ENCODE measurements around the gene NKIRAS1. TPM values are rescaled to one million over a fixed set of nuclear protein-coding genes. Genes with fewer than 3 reads are reported as not detected.

The NKIRAS1 gene
- total RNA-seq, 4 donors from 2014 or later = 12.9 to 21.9 (median 15.8) TPM

DNA sequence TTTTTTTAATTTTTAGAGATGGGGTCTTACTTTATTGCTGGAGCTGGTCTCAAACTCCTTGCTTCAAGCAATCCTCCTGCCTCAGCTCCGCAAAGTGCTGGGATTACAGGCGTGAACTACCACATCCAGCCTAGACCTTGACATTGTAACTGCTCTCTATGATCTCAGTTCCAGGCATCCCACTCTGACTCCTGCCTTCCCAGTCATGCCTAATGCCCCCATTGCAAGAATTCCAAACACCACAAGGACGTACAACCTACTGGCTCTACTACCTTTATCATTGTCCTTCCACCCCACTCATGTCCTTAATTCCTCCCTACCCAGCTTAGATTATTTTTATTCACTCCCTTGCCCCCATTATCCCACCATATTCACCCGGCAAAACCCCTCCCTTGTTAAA, 21.6 kb downstream of the NKIRAS1 start:
- TF ChIP-seq, protein P1, sequence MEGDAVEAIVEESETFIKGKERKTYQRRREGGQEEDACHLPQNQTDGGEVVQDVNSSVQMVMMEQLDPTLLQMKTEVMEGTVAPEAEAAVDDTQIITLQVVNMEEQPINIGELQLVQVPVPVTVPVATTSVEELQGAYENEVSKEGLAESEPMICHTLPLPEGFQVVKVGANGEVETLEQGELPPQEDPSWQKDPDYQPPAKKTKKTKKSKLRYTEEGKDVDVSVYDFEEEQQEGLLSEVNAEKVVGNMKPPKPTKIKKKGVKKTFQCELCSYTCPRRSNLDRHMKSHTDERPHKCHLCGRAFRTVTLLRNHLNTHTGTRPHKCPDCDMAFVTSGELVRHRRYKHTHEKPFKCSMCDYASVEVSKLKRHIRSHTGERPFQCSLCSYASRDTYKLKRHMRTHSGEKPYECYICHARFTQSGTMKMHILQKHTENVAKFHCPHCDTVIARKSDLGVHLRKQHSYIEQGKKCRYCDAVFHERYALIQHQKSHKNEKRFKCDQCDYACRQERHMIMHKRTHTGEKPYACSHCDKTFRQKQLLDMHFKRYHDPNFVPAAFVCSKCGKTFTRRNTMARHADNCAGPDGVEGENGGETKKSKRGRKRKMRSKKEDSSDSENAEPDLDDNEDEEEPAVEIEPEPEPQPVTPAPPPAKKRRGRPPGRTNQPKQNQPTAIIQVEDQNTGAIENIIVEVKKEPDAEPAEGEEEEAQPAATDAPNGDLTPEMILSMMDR (IDR thresholded peaks at IDR 0.05; ENCODE audit: low read depth) = no peak

DNA sequence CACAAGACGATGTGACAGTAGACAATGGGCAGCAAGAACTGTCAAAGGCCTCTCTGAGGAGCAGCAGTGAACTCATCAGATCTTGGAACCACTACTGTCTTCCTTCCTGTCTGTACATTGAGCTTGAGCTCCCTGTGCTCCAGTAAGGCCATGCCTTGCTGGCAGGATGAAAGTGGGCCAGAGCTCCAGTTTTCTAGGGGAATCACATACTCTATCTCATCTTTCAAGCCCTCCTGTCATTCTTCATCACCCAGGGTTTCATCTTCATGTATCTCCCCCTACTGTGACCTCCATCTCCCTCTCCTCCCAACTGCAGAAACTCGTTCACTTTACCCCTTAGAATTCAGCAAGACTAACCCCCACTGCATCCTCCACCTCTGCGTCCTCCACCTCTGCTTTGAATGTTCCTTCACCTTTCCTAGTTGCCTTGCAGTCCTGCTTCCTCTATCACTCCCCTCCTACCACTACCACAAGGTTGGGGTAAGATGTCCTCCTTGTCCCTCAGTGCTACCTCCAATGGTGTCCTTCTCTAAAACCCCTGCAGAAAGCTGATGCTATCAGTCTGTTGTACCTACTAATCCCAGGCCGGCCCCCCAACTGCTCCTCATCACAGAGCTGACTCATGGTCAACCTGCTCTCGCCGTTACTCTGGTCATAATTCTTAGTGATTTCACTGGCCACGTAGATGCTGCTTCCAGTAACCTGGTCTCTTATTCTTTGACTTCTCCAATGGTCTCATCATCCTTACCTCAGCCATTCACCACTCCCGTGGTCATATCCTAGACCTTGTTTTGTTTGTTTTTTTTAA, 22.3 kb downstream of the NKIRAS1 start:
- TF ChIP-seq, protein P1 (IDR thresholded peaks at IDR 0.05; ENCODE audit: low read depth) = no peak

DNA sequence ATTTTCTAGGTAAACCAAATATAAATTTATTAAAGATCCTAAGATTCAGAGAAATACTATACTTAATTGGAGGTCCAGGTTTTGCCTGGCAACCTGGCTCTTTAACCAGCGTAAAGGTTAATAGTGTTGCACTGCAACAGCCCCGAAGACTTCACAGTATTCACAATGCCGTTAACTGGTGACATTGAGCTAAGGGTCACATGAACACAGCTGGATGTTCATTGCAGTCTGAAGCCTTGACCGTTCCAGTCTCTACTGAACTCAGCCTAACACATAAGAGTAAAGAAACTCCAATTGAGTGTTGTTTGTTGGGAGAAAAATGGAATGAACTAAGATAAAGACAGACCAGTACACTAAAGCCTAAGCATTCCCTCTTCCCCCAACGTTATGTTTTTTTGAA, 26.8 kb downstream of the NKIRAS1 start:
- TF ChIP-seq, protein P1 (IDR thresholded peaks at IDR 0.05; ENCODE audit: low read depth) = no peak

DNA sequence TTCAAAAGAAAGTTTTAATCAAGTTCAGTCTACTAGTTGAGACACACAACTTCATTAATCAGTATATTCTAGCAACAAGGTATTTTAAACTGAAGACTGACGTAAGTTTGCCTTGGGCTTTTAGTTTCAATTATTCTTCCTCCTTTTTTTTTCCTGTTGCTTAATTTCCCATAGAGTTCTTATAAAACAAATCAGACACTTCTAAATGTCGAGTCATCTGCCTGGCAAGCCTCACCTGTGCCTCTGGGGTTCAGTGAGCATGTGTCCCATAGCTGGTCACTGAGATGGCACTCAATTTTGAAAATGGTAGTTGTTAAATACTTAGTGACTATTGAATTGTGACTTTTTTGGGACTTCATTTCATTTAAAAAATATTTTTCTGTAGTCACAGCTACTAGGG, 27.4 kb downstream of the NKIRAS1 start:
- TF ChIP-seq, protein P1 (IDR thresholded peaks at IDR 0.05; ENCODE audit: low read depth) = no peak

DNA sequence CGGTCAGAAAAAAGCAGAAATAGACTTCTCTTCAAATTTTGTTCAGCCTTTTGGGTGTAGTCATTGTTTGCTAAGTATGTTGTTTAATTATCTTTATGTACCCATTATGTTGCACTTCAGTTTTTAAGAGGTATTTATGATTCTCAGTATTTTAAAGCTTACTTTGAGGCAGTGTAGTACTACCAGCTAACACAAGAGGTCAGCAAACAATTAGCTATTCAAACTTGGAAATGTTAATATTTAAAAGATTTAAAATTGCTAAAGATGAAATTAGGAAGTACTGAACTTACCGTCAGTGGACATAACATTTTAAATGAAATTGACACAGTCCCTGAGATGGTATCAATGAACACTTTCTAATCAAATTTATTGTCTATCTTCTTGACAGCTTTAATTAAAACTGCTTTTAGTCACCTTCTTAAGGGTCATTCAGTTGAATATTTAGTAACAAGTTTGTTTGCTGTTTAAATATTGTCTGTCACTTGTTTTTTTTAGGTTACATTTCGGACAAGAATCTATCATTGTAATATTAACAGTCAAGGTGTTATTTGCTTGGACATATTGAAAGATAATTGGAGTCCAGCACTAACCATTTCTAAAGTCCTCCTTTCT, 28.1 kb downstream of the NKIRAS1 start:
- TF ChIP-seq, protein P1 (IDR thresholded peaks at IDR 0.05; ENCODE audit: low read depth) = no peak

DNA sequence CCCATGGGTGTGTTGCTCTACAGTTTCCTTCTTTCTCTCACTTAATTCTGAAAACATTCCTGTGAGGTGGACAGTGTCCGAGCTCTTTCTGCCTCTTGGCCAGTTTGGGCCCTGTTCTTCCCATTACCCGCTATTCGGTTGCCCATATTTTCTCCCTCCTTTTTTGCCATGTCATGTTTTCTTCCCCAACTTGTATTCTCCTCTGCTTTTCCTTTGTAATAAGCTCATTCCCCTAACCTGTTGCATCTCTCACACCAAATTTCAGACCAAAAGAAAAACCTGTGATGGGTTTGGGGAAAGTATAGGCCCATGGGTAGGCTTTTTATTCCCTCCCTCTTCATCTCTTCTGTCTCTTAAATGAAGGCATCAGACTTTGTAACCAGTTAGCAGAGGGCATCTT, 30.5 kb downstream of the NKIRAS1 start:
- TF ChIP-seq, protein P1 (IDR thresholded peaks at IDR 0.05; ENCODE audit: low read depth) = no peak

DNA sequence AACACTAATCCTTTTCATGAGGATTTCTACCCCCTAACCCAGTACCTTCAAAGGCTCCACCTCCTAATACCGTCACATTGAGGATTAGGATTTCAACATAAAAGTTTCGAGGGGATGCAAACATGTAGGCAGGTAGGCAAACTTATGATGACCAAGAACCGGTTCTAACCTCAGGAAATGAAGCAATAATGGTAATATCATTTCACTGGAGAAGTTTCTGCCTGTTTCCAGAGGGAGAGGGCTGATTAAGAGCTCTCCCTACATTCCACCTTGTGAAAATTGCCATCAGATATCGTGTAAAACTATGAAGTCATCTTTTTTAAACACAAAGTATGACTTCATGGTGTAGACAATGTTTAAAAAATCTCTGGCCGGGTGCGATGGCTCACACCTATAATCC, 31.6 kb downstream of the NKIRAS1 start:
- TF ChIP-seq, protein P1 (IDR thresholded peaks at IDR 0.05; ENCODE audit: low read depth) = no peak

All from subcutaneous adipose tissue (tissue), 4 donors.